DOHH2 (cell line): ENCODE data around the gene NES.

ENCODE experiments used
- H3F3A ChIP-seq: fragments of 200-600 bp; sonication (generic), shearing (Covaris generic); 2 replicates; pipeline ENCODE4 v1.6.0; 2016; ENCODE audit warnings: antibody characterized with exemption, mild to moderate bottlenecking; ENCODE audit not compliant: control insufficient read depth, insufficient read depth
- H3K27ac ChIP-seq: fragments of 200-600 bp; sonication (generic); 2 replicates; pipeline ENCODE4 v1.5.1; 2014; ENCODE audit warnings: low read depth, mild to moderate bottlenecking, low read length, moderate library complexity
- H3K27me3 ChIP-seq: fragments of 200-600 bp; sonication (generic); 2 replicates; pipeline ENCODE4 v1.6.1; 2014; ENCODE audit warnings: mild to moderate bottlenecking, low read length, mixed read lengths; ENCODE audit not compliant: control insufficient read depth
- H3K36me3 ChIP-seq: fragments of 200-600 bp; sonication (generic); 2 replicates; pipeline ENCODE4 v1.6.1; 2014; ENCODE audit warnings: mild to moderate bottlenecking, low read length, moderate library complexity, mixed read lengths; ENCODE audit not compliant: control insufficient read depth
- H3K4me1 ChIP-seq: fragments of 200-600 bp; sonication (generic); 2 replicates; pipeline ENCODE4 v1.6.1; 2014; ENCODE audit warnings: mild to moderate bottlenecking, low read length, mixed read lengths; ENCODE audit not compliant: control insufficient read depth
- H3K4me2 ChIP-seq: fragments of 200-600 bp; sonication (generic); 2 replicates; pipeline ENCODE4 v1.6.0; 2014; ENCODE audit warnings: mild to moderate bottlenecking, low read length, moderate library complexity
- H3K4me3 ChIP-seq: fragments of 200-600 bp; sonication (generic); 2 replicates; pipeline ENCODE4 v1.5.1; 2014; ENCODE audit warnings: mild to moderate bottlenecking, low read length, mixed read lengths
- H3K79me2 ChIP-seq: fragments of 200-600 bp; sonication (generic); 2 replicates; pipeline ENCODE4 v1.6.1; 2014; ENCODE audit warnings: mild to moderate bottlenecking, low read length, mixed read lengths; ENCODE audit not compliant: control insufficient read depth
- H3K9me2 ChIP-seq: fragments of 200-600 bp; sonication (generic); replicated peaks from 2 replicates; pipeline ENCODE4 v1.6.1; 2014; ENCODE audit warnings: mild to moderate bottlenecking, low read length, mixed read lengths; ENCODE audit not compliant: control insufficient read depth
- H3K9me3 ChIP-seq: fragments of 200-600 bp; sonication (generic); 2 replicates; pipeline ENCODE4 v1.6.1; 2014; ENCODE audit warnings: antibody characterized with exemption, low read length, mixed read lengths; ENCODE audit not compliant: control insufficient read depth, insufficient read depth
- H4K20me1 ChIP-seq: fragments of 200-600 bp; sonication (generic); 2 replicates; pipeline ENCODE4 v1.6.0; 2014; ENCODE audit warnings: low read depth, mild to moderate bottlenecking, antibody characterized with exemption, low read length, moderate library complexity; ENCODE audit not compliant: control insufficient read depth, insufficient read depth
- EZH2phosphoT487 ChIP-seq: fragments of 200-600 bp; sonication (generic); IDR thresholded peaks from 2 replicates; pipeline ENCODE4 v1.6.1; 2017; ENCODE audit warnings: borderline replicate concordance, mild to moderate bottlenecking, antibody characterized with exemption, low read length, moderate library complexity, mixed read lengths
- TF ChIP-seq, protein P1 (sequence below): fragments of 200-600 bp; sonication (generic); IDR thresholded peaks from one replicate; pipeline ENCODE4 v1.5.1; 2014; ENCODE audit warnings: antibody characterized with exemption, mild to moderate bottlenecking, low read depth, low read length; ENCODE audit not compliant: poor library complexity, severe bottlenecking

The NES gene

DNA sequence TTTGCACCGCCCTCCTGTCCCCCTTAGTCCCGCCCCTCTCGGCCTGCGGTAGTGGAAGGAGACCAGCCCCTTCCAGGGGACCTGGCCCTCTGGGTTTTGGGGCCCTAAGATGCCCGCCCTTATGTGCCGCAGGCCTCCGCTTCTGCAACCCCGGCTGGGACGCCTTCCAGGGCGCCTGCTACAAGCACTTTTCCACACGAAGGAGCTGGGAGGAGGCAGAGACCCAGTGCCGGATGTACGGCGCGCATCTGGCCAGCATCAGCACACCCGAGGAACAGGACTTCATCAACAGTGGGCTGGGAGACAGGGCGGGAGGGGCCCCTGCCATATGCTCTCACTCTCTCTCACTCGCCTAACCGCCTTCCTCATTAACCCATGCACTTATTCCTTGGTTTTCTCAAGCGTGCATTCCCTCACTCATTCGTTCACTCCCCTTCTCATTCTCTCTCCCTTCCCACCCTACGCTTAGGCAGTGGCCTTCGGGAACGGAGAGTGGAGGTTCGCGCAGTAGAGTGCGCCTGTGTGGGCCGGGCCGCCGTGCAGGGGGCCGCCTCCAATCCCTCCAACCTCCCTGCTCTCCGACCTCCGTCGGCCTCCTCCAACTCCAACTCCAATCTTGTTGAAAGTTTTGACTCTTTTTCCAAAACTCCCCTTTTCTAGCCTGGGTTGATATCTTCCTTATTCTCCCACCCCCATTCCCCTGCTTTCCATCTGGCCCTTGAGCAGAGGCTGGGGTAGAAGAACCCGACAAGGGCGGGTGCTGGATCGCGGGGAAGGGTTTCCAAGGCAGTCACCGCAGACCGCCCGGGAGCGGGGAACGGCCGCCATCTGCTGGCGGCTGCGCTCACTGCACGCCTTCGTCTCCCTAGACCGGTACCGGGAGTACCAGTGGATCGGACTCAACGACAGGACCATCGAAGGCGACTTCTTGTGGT, 20.1 kb downstream of the NES start:
- Histone ChIP-seq H3K4me1 (peaks cover 37% of the 10 kb centered on the region), H3F3A (no peaks in the 10 kb centered on the region; the same call in 1 of the 2 replicates), H3K9me3 (no peaks in the 10 kb centered on the region), H4K20me1 (no peaks in the 10 kb centered on the region), H3K79me2 (no peaks in the 10 kb centered on the region), H3K36me3 (no peaks in the 10 kb centered on the region), H3K4me3 (no peak overlapping the region), H3K27ac (no peak overlapping the region), H3K4me2 (peak overlapping the region; percentile 35), H3K27me3 (peaks cover 54% of the 10 kb centered on the region), H3K9me2 (no peaks in the 10 kb centered on the region)
- TF ChIP-seq, protein P1, sequence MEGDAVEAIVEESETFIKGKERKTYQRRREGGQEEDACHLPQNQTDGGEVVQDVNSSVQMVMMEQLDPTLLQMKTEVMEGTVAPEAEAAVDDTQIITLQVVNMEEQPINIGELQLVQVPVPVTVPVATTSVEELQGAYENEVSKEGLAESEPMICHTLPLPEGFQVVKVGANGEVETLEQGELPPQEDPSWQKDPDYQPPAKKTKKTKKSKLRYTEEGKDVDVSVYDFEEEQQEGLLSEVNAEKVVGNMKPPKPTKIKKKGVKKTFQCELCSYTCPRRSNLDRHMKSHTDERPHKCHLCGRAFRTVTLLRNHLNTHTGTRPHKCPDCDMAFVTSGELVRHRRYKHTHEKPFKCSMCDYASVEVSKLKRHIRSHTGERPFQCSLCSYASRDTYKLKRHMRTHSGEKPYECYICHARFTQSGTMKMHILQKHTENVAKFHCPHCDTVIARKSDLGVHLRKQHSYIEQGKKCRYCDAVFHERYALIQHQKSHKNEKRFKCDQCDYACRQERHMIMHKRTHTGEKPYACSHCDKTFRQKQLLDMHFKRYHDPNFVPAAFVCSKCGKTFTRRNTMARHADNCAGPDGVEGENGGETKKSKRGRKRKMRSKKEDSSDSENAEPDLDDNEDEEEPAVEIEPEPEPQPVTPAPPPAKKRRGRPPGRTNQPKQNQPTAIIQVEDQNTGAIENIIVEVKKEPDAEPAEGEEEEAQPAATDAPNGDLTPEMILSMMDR = peak; percentile 96
- peak; percentile 97 for TF ChIP-seq EZH2phosphoT487

DNA sequence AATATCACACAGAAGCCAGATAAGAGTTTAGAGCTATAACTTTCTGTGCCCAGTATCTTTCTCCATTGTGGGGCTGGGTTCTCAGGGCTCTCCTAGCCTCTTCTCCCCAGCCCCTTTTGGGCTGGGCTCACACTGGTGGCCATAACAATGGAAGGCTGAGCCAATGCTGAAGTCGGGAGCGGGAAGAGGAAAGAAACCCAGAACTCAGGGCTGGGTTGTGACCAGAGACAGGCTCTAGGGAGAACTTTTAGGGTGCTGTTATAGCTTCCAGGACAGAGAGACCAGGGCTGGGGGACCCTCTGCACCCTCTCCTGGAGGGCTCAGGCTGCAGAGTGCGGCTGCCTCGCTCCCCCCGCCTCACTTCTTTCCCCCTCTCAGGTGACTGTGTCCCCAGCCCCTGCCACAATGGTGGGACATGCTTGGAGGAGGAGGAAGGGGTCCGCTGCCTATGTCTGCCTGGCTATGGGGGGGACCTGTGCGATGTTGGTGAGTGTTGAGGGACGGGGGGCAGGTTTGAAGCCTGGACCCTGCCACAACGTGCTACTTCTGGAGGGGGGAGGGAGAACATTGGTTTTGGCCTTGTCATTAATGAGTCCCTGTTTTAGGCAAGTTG, 21.2 kb downstream of the NES start:
- H4K20me1 ChIP-seq = no peaks in the 10 kb centered on the region
- H3K27me3 ChIP-seq = peaks cover 61% of the 10 kb centered on the region
- H3K9me2 ChIP-seq = no peaks in the 10 kb centered on the region
- no peak overlapping the region for H3K27ac ChIP-seq
- H3F3A ChIP-seq = no peaks in the 10 kb centered on the region
- no peaks in the 10 kb centered on the region for H3K9me3 ChIP-seq
- no peaks in the 10 kb centered on the region for H3K36me3 ChIP-seq
- H3K79me2 ChIP-seq = no peaks in the 10 kb centered on the region
- no peak for TF ChIP-seq EZH2phosphoT487
- TF ChIP-seq, protein P1 = no peak
- H3K4me1 ChIP-seq = peaks cover 26% of the 10 kb centered on the region
- no peak overlapping the region for H3K4me2 ChIP-seq
- no peak overlapping the region for H3K4me3 ChIP-seq

DNA sequence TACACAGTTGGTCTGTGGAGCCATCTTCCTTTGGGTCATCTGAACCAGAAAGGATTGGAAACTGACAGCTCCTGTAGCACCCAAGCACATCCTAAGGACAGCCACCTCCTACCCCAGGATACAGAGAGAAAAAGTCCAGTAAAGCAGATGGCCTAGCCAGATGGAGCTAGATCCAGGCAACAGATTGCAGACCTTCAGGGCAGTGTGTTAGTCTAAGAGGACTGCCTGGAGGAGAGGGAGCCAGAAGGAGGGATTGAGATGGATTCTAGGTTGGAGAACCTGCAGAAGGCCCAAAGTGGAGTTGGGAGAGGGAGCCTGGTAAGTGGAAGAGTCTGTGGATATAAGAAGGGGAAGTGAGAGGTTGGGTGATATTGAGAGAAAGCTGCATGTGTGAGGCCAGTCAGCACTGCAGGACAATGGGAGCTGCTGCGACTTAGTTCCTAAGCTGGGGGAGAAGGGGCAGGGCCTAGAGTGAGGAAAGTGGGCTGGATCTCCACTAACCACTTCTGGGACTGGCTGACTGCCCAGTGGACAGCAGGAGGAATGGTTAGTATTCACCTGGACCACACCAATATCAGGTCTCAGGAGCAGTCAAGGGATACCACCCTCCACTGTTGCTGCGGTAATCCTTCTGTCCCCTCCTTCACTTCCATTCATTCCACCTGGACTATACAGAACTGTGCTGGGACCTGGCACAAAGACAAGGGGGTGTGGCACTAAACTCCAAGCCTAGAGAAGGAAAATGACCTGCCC, 21.9 kb downstream of the NES start:
- Histone ChIP-seq H4K20me1 (no peaks in the 10 kb centered on the region), H3K27ac (no peak overlapping the region), H3K4me1 (peaks cover 19% of the 10 kb centered on the region), H3K4me3 (no peak overlapping the region), H3K36me3 (no peaks in the 10 kb centered on the region), H3K27me3 (peaks cover 61% of the 10 kb centered on the region), H3F3A (no peaks in the 10 kb centered on the region), H3K9me2 (no peaks in the 10 kb centered on the region), H3K79me2 (no peaks in the 10 kb centered on the region), H3K4me2 (no peak overlapping the region), H3K9me3 (no peaks in the 10 kb centered on the region)
- no peak for TF ChIP-seq EZH2phosphoT487
- TF ChIP-seq, protein P1 = no peak
